SU-DHL-6 (cell line): ENCODE measurements around the gene CPPED1.

Experiments used
- EZH2phosphoT487 ChIP-seq: fragments of 200-600 bp; sonication (generic), shearing (Covaris generic); conservative IDR thresholded peaks from 2 replicates; pipeline ENCODE4 v1.6.1; 2018; ENCODE audit warnings: mild to moderate bottlenecking, antibody characterized with exemption, low read length, moderate library complexity, mixed read lengths
- TF ChIP-seq, protein P1 (sequence below): fragments of 200-600 bp; sonication (generic); IDR thresholded peaks from one replicate; pipeline ENCODE4 v1.5.1; 2017; ENCODE audit warnings: antibody characterized with exemption, mild to moderate bottlenecking, low read length, moderate library complexity; ENCODE audit not compliant: insufficient read depth, poor library complexity, severe bottlenecking

DNA sequence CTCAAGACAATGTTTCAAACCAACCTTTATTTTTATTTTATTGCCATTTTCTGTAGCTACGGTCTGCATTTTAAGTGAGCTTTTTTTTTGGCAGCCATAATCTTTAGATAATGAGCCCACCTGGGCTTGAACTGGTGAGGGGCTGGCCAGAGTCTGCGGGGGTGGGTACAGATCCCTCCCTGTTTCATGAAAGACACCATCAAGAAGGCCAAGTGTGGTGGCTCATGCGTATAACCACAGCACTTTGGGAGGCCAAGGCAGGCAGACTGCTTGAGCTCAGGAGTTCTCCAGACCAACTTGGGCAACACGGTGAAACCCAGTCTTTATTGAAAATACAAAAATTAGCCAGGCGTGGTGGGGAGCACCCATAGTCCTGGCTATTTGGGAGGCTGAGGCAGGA is 113.7 kb downstream of the CPPED1 start:
- TF ChIP-seq, protein P1, sequence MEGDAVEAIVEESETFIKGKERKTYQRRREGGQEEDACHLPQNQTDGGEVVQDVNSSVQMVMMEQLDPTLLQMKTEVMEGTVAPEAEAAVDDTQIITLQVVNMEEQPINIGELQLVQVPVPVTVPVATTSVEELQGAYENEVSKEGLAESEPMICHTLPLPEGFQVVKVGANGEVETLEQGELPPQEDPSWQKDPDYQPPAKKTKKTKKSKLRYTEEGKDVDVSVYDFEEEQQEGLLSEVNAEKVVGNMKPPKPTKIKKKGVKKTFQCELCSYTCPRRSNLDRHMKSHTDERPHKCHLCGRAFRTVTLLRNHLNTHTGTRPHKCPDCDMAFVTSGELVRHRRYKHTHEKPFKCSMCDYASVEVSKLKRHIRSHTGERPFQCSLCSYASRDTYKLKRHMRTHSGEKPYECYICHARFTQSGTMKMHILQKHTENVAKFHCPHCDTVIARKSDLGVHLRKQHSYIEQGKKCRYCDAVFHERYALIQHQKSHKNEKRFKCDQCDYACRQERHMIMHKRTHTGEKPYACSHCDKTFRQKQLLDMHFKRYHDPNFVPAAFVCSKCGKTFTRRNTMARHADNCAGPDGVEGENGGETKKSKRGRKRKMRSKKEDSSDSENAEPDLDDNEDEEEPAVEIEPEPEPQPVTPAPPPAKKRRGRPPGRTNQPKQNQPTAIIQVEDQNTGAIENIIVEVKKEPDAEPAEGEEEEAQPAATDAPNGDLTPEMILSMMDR: no peak
- TF ChIP-seq EZH2phosphoT487: no peak
